ENCODE measurements around the gene LRRC75A. TPM values are rescaled to one million over a fixed set of nuclear protein-coding genes. Genes with fewer than 3 reads are reported as not detected.

Gene LRRC75A
- total RNA-seq, 1 donor from 2014 or later = 4.5 TPM

DNA sequence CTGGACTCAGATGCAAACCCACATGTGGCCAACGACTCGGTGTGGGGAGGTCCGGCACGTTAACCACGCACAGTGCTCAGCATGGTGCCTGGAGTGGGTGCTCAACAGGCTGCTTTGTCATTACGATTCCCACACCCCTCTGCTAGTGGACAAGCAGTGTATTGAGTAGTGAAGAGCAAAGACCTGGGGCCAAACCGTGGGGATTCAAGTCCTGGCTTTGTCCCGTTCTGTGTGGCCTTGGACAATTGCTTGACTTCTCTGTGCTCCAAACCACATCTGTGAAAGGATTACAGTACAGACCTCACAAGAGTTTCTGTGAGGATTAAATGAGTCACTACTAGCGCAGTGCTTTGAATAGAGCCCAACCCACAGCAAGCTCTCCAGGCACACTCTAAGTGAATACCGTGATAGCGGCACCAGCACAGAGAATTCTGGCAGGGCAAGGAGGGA, 42.8 kb downstream of the LRRC75A start:
- H3K27me3 ChIP-seq (ENCODE audit: control insufficient read depth, insufficient read depth, low read length) = no peaks in the 10 kb centered on the region
- TF ChIP-seq, protein P1, sequence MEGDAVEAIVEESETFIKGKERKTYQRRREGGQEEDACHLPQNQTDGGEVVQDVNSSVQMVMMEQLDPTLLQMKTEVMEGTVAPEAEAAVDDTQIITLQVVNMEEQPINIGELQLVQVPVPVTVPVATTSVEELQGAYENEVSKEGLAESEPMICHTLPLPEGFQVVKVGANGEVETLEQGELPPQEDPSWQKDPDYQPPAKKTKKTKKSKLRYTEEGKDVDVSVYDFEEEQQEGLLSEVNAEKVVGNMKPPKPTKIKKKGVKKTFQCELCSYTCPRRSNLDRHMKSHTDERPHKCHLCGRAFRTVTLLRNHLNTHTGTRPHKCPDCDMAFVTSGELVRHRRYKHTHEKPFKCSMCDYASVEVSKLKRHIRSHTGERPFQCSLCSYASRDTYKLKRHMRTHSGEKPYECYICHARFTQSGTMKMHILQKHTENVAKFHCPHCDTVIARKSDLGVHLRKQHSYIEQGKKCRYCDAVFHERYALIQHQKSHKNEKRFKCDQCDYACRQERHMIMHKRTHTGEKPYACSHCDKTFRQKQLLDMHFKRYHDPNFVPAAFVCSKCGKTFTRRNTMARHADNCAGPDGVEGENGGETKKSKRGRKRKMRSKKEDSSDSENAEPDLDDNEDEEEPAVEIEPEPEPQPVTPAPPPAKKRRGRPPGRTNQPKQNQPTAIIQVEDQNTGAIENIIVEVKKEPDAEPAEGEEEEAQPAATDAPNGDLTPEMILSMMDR (IDR thresholded peaks at IDR 0.05; ENCODE audit: insufficient read depth, low read length, poor library complexity, severe bottlenecking) = no peak
- no peaks in the 10 kb centered on the region for H3K36me3 ChIP-seq (ENCODE audit: control insufficient read depth, insufficient read depth, low read length)
- no peak overlapping the region for H3K4me3 ChIP-seq (ENCODE audit: low read depth, low read length)
- no peak for DNase-seq (ENCODE audit: low read depth)

- no peaks in the 10 kb centered on the region for H3K36me3 ChIP-seq (ENCODE audit: control insufficient read depth, insufficient read depth, low read length)
- TF ChIP-seq, protein P1 (IDR thresholded peaks at IDR 0.05; ENCODE audit: insufficient read depth, low read length, poor library complexity, severe bottlenecking) = no peak
- no peak for DNase-seq (ENCODE audit: low read depth)
- H3K4me3 ChIP-seq (ENCODE audit: low read depth, low read length) = no peak overlapping the region
- no peaks in the 10 kb centered on the region for H3K27me3 ChIP-seq (ENCODE audit: control insufficient read depth, insufficient read depth, low read length)
Observed at GRCh38 chr17:16448490-16448889, 43.5 kb downstream of the LRRC75A start.

DNA sequence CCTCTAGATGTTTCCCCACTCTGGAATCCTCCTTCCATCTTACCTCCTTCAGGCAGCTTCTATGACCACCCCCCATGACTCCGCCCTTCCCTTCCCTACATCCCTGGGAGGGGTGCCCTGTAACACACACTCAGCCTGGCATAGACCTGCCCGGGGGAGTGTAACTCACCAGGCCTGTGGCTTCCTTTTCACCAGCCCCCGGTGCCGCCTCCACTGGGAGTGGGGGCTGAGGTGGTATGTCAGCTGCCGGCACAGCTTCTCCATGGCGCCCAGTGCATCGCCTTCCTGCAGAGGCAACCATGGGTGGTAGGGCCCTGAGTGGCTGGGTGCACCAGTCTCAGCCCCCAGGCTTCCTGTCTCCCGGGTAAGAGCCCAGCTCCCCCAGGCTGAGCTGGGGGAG, 44.3 kb downstream of the LRRC75A start:
- TF ChIP-seq, protein P1 (IDR thresholded peaks at IDR 0.05; ENCODE audit: insufficient read depth, low read length, poor library complexity, severe bottlenecking) = no peak
- Histone ChIP-seq H3K36me3 (ENCODE audit: control insufficient read depth, insufficient read depth, low read length) (peaks cover 4% of the 10 kb centered on the region), H3K4me3 (ENCODE audit: low read depth, low read length) (no peak overlapping the region), H3K27me3 (ENCODE audit: control insufficient read depth, insufficient read depth, low read length) (no peaks in the 10 kb centered on the region)
- no peak for DNase-seq (ENCODE audit: low read depth)

DNA sequence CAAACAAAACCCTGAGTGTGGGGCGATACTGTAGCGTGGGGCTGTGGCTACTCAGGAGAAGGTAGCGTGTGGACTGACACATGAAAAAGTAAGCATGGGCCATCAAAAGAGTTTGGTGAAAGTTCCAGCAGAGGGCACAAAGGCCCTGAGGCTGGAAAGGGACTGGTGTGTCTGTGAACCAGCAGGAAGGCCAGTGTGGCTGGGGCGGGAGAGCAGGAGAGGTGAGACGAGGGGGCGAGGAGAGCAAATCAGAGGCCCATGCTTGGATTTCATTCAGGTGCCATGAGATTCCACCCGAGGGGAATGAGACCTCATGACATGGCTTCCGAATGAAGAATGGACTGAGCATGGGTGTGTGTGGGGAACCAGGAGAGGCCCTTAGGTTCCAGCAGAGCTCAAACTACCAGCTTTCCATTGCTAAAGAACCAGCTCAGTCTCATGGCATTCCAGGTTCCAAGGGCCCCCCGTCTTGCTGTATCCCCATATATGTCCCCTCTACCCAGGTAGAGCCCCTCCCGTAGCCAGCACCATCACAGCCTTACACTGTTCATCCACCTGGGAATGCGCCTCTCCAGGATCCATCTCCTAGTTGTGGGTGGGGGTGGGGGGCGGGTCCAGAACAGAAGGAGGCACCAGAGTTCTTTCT, 45.5 kb downstream of the LRRC75A start:
- H3K36me3 ChIP-seq (ENCODE audit: control insufficient read depth, insufficient read depth, low read length) = peaks cover 5% of the 10 kb centered on the region
- DNase-seq (ENCODE audit: low read depth) = no peak
- no peaks in the 10 kb centered on the region for H3K27me3 ChIP-seq (ENCODE audit: control insufficient read depth, insufficient read depth, low read length)
- no peak overlapping the region for H3K4me3 ChIP-seq (ENCODE audit: low read depth, low read length)
- TF ChIP-seq, protein P1 (IDR thresholded peaks at IDR 0.05; ENCODE audit: insufficient read depth, low read length, poor library complexity, severe bottlenecking) = no peak

DNA sequence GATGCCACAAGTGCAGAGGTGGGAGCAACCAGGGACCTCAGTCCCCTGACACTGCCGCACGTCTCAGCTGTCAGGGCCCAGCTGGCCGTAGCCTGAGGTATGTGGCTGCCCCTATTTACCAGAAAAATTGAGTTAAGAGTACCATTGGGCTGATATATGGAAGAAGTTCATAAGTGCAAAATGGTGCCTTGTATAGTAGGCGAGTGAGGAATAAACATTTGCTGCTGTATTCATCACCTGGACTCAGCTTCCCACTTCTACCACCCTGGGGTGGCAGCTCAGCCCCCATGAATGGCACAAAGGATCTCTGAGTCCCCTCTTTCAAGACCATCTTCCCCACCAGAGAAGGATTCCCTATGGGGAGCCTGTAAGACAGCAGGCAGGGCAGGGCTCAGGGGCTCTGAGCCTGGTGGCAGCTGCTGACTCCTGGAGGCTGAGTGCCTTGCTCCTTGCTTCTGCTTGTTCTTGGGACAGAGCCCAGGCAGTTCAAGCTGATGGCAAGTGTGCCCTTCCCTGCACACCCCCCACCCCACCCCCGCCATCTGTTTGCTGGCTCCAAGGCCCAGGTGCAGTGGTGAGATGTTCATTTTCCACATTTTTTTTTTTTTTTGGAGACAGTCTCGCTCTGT, 47.6 kb downstream of the LRRC75A start:
- TF ChIP-seq, protein P1 (IDR thresholded peaks at IDR 0.05; ENCODE audit: insufficient read depth, low read length, poor library complexity, severe bottlenecking) = no peak
- no peak for DNase-seq (ENCODE audit: low read depth)

More for the DNA sequence above, 47.6 kb downstream of the LRRC75A start:
- no peak overlapping the region for H3K4me3 ChIP-seq (ENCODE audit: low read depth, low read length)
- H3K27me3 ChIP-seq (ENCODE audit: control insufficient read depth, insufficient read depth, low read length) = no peaks in the 10 kb centered on the region
- peaks cover 12% of the 10 kb centered on the region for H3K36me3 ChIP-seq (ENCODE audit: control insufficient read depth, insufficient read depth, low read length)

All from kidney epithelial cell (primary cell).